Mononuclear cell (primary cell): Measurements from ENCODE around the gene SUMF1. TPM values are rescaled to one million over a fixed set of nuclear protein-coding genes. Genes with fewer than 3 reads are reported as not detected.

Source experiments
- H3K27me3 ChIP-seq: 2 replicates; pipeline ENCODE4 v1.6.0; 2011; ENCODE audit warnings: low read length, control low read depth; ENCODE audit not compliant: insufficient read depth
- H3K4me1 ChIP-seq: 2 replicates; pipeline ENCODE4 v1.5.1; 2011; ENCODE audit warnings: mild to moderate bottlenecking, low read length, control low read depth; ENCODE audit not compliant: insufficient read depth
- H3K4me3 ChIP-seq: 2 replicates; pipeline ENCODE4 v1.5.1; 2011; ENCODE audit warnings: mild to moderate bottlenecking, low read length, moderate library complexity
- H3K9me3 ChIP-seq: 2 replicates; pipeline ENCODE4 v1.5.1; 2011; ENCODE audit warnings: low read depth, mild to moderate bottlenecking, control low read depth, low read length
- total RNA-seq: library from RNA; depleted of rRNA; stranded (reverse); fragments of >200 nt; gene quantifications from one replicate; pipeline ENCODE4 v1.2.3, GENCODE V29; 2012

The SUMF1 gene
- total RNA-seq, 1 donor, result 31.7 TPM

- Histone ChIP-seq H3K4me1 (peaks cover 3% of the 10 kb centered on the region), H3K27me3 (no peaks in the 10 kb centered on the region), H3K4me3 (no peak overlapping the region), H3K9me3 (no peaks in the 10 kb centered on the region)
Observed at GRCh38 chr3:4401441-4401840, 65.6 kb downstream of the SUMF1 start.

GRCh38 chr3:4399476-4399875, 67.6 kb downstream of the SUMF1 start:
- Histone ChIP-seq H3K9me3 (no peaks in the 10 kb centered on the region), H3K27me3 (no peaks in the 10 kb centered on the region), H3K4me1 (peaks cover 3% of the 10 kb centered on the region), H3K4me3 (no peak overlapping the region)

GRCh38 chr3:4398941-4399245, 68.2 kb downstream of the SUMF1 start:
- no peak overlapping the region for H3K4me3 ChIP-seq
- no peaks in the 10 kb centered on the region for H3K27me3 ChIP-seq
- no peaks in the 10 kb centered on the region for H3K9me3 ChIP-seq
- peaks cover 9% of the 10 kb centered on the region for H3K4me1 ChIP-seq

GRCh38 chr3:4398120-4398940, 68.7 kb downstream of the SUMF1 start:
- H3K9me3 ChIP-seq, result no peaks in the 10 kb centered on the region
- no peaks in the 10 kb centered on the region for H3K27me3 ChIP-seq
- H3K4me1 ChIP-seq, result peaks cover 9% of the 10 kb centered on the region
- no peak overlapping the region for H3K4me3 ChIP-seq

GRCh38 chr3:4397466-4397865, 69.6 kb downstream of the SUMF1 start:
- Histone ChIP-seq H3K27me3 (no peaks in the 10 kb centered on the region), H3K9me3 (no peaks in the 10 kb centered on the region), H3K4me3 (no peak overlapping the region), H3K4me1 (peaks cover 9% of the 10 kb centered on the region)

GRCh38 chr3:4396542-4396941, 70.5 kb downstream of the SUMF1 start:
- Histone ChIP-seq H3K4me1 (peaks cover 9% of the 10 kb centered on the region), H3K9me3 (no peaks in the 10 kb centered on the region), H3K27me3 (no peaks in the 10 kb centered on the region), H3K4me3 (no peak overlapping the region)

GRCh38 chr3:4396006-4396405, 71.1 kb downstream of the SUMF1 start:
- Histone ChIP-seq H3K27me3 (no peaks in the 10 kb centered on the region), H3K9me3 (peaks cover 2% of the 10 kb centered on the region), H3K4me3 (no peak overlapping the region), H3K4me1 (peaks cover 9% of the 10 kb centered on the region)

GRCh38 chr3:4395448-4395847, 71.6 kb downstream of the SUMF1 start:
- Histone ChIP-seq H3K9me3 (peaks cover 4% of the 10 kb centered on the region), H3K4me1 (peaks cover 9% of the 10 kb centered on the region)

GRCh38 chr3:4394567-4394966, 72.5 kb downstream of the SUMF1 start:
- Histone ChIP-seq H3K4me1 (peaks cover 9% of the 10 kb centered on the region), H3K4me3 (no peak overlapping the region), H3K27me3 (no peaks in the 10 kb centered on the region), H3K9me3 (peaks cover 4% of the 10 kb centered on the region)

More at GRCh38 chr3:4395448-4395847, 71.6 kb downstream of the SUMF1 start:
- Histone ChIP-seq H3K27me3 (no peaks in the 10 kb centered on the region), H3K4me3 (no peak overlapping the region)

GRCh38 chr3:4394048-4394447, 73.0 kb downstream of the SUMF1 start:
- Histone ChIP-seq H3K9me3 (peaks cover 4% of the 10 kb centered on the region), H3K4me1 (peaks cover 9% of the 10 kb centered on the region), H3K27me3 (no peaks in the 10 kb centered on the region), H3K4me3 (no peak overlapping the region)

GRCh38 chr3:4392992-4393391, 74.1 kb downstream of the SUMF1 start:
- Histone ChIP-seq H3K4me1 (peaks cover 9% of the 10 kb centered on the region), H3K27me3 (no peaks in the 10 kb centered on the region), H3K9me3 (peaks cover 4% of the 10 kb centered on the region), H3K4me3 (no peak overlapping the region)

- Histone ChIP-seq H3K27me3 (no peaks in the 10 kb centered on the region), H3K9me3 (peaks cover 4% of the 10 kb centered on the region), H3K4me3 (no peak overlapping the region), H3K4me1 (no peaks in the 10 kb centered on the region)
Observed at GRCh38 chr3:4387210-4388204, 79.6 kb downstream of the SUMF1 start.

GRCh38 chr3:4385201-4385600, 81.9 kb downstream of the SUMF1 start:
- Histone ChIP-seq H3K4me1 (no peaks in the 10 kb centered on the region), H3K27me3 (no peaks in the 10 kb centered on the region), H3K9me3 (no peaks in the 10 kb centered on the region), H3K4me3 (no peak overlapping the region)

- no peaks in the 10 kb centered on the region for H3K27me3 ChIP-seq
- H3K4me3 ChIP-seq, result no peak overlapping the region
- H3K9me3 ChIP-seq, result no peaks in the 10 kb centered on the region
- H3K4me1 ChIP-seq, result no peaks in the 10 kb centered on the region
Observed at GRCh38 chr3:4380013-4380412, 87.1 kb downstream of the SUMF1 start.

- no peaks in the 10 kb centered on the region for H3K27me3 ChIP-seq
- no peaks in the 10 kb centered on the region for H3K4me1 ChIP-seq
- peaks cover 15% of the 10 kb centered on the region for H3K9me3 ChIP-seq
- H3K4me3 ChIP-seq, result no peak overlapping the region
Observed at GRCh38 chr3:4376499-4376898, 90.6 kb downstream of the SUMF1 start.
